GM19351 (cell line): ENCODE data around the gene TIAM2.
A peak's percentile ranks its signal among the peaks of the same experiment; 100 is the strongest.
"Not testable (repeated sequence)": the region's sequence is repeated elsewhere in the genome, so short reads cannot be mapped to it uniquely, and the experiment has no call there.

Experiments
- ATAC-seq: cut with Tn5 transposase; IDR thresholded peaks from one replicate; pipeline ENCODE4 v1.9.1; 2021; ENCODE audit warnings: mild to moderate bottlenecking, moderate library complexity; ENCODE audit not compliant: unreplicated experiment

Gene TIAM2

DNA sequence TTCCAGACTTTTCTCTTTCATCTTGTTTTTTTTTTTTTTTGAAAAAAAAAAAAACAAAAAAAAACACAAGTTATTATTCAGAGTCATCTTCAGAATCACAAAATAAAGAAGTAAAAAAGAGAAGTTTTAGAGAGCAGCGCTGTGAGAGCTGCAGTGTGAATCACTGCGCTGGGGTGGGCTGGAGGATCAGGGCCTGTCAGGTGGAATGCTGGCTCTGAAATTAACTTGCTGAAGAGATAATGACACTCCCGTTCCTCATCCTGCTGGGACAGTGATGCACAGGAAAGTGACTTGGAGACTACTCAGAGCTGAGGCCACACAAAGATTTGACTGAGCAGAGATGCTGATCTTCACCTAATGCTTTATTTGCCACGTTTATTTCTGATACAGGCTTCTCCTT lies 226.0 kb downstream of the TIAM2 start:
- ATAC-seq: no peak

DNA sequence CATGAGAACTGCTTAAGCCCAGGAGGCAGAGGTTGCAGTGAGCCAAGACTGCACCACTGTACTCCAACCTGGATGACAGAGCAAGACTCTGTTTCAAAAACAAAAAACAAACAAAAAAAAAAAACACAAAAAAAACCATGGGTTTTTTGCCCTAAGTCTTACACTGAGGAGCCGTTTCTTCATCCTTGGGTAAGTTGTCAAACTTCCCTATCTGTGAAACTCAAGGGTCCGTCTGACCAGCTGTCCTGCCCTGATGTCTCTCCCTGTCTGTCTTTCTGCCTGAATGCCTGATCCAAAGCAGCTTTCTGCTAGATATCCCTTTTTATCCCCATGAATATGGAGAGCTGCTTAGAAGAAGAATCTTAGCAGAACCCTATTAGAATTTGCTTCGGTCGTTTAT lies 227.4 kb downstream of the TIAM2 start:
- no peak for ATAC-seq

- peak; percentile 99 for ATAC-seq
These were observed 228.7 kb downstream of the TIAM2 start for GRCh38 chr6:155223646-155224451.

DNA sequence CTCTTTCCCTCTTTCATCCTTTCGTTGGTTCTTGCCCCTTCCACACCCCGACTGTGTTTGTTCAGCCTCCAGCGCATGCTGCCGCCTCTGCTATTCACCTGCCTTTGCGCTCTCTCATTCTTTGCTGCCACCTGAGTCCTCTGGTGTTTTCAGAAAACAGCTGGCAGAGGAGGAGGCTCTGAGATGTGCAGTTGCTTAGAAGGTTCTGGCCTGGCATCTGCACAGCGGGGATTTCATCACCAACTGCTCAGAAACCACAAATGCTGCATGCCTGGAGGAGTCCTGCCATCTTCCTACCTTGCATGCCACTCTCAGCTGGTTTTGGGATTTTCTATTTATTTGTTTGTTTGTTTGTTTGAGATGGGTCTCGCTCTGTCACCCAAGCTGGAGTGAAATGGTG lies 229.5 kb downstream of the TIAM2 start:
- ATAC-seq: no peak

GRCh38 chr6:155227046-155227445 lies 231.9 kb downstream of the TIAM2 start:
- ATAC-seq: no peak

DNA sequence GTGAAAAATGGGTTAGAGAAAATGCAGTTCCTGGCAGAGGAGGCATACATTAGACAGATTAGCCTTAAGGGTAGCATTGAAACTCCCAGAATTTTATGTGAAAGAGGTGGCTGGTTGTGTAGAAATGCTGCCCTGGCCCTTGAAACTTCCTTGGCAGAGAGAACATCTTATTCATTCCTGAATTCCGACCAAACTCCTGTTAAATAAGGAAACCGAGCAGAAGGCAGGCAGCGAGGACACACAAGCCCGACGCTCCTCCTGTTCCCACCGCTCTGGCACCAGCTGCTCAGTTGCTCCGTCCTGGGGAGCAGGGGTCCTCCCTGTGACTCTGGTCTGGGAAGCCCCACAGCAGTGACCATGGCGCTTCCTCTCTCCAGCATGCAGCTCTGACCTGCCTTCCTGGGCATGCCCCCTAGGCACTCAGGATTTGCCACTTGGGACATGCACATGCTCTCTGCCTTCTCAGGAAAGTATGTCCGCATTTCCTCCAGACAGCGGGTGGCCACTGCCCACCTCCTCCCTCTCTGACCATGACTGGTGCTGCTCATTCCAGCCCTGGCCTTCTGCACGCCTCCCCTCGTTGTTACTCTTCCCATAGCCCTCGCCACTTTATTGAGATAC lies 233.5 kb downstream of the TIAM2 start:
- ATAC-seq: no peak

GRCh38 chr6:155230975-155231374 lies 235.9 kb downstream of the TIAM2 start:
- ATAC-seq: not testable (repeated sequence)

- ATAC-seq: no peak
These were observed 237.7 kb downstream of the TIAM2 start for GRCh38 chr6:155232848-155233247.

- ATAC-seq: no peak
These were observed 239.1 kb downstream of the TIAM2 start for GRCh38 chr6:155234167-155234566.

GRCh38 chr6:155234687-155235086 lies 239.6 kb downstream of the TIAM2 start:
- ATAC-seq: no peak

DNA sequence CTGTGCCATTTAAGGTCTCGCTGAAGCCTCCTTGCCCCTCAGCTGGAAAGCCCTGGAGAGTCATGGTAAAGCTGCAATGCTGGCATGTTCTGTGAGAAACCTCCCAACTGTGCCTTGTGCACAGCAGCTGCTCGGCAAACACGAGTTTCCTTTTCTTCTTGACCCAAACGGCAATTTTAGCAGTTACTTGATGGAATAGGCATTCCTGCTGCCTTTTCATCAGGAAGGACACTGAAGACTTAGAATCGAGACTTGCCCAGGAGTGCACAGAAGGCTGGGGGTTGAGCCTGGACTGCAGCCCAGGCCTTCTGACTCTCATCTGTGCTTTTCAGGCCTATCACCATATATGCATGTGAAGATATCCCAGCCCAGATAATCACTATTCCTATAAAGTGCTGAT lies 240.0 kb downstream of the TIAM2 start:
- ATAC-seq: no peak

- ATAC-seq: no peak
These were observed 242.5 kb downstream of the TIAM2 start for GRCh38 chr6:155237613-155238012.

DNA sequence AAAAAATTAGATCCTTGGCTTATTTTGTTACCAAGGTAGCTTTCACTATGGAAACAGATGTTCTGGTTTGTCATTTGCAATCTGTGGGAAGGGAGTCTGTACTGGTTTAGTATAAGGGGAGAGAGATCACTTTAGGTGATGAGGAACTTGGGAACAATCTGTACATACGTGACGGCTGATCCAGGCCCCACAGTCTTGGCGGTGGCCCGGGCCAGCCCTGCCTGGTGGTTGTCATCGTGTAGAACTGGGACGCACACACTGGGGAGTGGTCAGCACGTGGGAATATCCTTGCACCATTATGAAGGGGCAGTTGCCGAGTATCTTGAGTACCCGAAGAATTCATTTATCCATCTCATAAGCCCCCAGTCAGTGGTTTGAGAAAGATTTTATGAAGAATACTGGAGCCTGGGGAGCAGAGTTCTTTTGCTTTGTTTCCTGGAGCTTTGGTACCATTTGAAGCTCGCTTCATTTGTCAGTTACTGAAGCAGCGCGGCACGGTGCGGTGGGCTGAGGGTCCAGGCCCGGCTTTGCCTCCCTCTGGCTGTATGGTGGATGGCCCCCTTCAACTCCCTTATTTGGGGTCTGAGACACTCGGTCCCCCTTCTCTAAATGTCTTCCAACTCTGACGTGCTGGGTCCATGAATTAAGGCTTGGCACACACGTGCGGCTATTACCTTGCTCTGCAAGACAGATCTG lies 245.9 kb downstream of the TIAM2 start:
- no peak for ATAC-seq

DNA sequence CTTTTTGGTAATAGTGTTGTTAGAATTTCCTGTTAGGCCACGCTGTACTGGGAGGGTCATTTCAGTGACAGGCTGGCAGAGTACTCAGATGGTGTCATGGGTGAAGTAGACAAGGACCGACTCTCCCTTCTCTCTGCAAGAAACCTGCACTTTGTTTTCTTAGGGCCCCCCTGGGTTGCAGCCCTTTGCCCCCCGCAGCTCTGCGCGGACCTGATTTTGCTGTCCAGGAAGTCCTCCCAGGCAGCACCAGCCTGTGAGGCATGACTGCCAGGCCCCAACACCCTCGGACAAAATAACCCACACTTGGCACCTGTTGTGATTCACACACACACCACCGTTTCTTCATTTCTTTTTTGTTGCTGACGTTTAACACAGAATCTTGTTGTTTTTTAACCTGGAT lies 246.9 kb downstream of the TIAM2 start:
- no peak for ATAC-seq

- ATAC-seq: no peak
These were observed 249.3 kb downstream of the TIAM2 start for GRCh38 chr6:155244434-155244833.

- ATAC-seq: no peak
These were observed 250.1 kb downstream of the TIAM2 start for GRCh38 chr6:155245193-155245592.

DNA sequence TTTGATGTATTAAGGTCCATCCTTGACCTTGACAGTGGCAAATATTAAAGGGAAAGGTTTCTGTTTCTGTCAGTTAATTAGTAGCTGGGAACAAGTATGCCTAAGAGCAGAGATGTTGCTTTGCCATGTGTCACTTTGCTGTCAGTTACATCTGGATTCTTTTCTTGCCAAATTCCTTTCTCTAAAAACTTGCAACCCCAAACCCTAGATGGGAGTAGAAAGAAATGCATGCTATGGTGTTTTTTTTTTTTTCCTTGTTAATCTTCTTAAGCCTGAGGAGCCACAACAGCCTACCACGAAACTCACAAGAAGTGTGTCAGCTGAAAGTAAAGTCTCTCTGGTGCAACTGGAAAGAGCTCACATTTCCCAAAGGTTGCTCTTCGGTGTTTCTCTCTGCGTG lies 250.7 kb downstream of the TIAM2 start:
- ATAC-seq: no peak

DNA sequence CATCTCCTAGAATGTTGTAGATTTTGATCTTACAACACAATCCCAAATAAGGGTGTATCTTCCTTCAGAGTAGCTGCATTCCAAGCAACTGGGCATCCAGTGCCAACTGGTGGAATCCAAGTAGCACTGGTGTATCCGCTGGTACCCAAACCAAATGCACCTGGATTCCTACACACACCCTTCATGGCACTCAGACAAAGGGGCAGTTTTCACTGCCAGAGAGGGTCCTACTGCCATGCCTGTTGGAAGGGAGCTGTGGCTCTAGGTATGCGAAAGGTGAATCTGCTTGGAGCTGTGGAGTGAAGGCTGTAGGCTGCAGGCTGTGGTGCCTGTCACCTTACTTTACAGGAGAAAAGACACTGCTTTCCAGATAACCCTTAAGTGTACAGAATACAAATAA lies 251.7 kb downstream of the TIAM2 start:
- no peak for ATAC-seq

- ATAC-seq: no peak
These were observed 252.5 kb downstream of the TIAM2 start for GRCh38 chr6:155247618-155248007.

- ATAC-seq: peak; percentile 84
These were observed 253.2 kb downstream of the TIAM2 start for GRCh38 chr6:155248008-155249001.
